Left renal pelvis (tissue), 4 donors: ENCODE results near the gene CITED1. TPM values are rescaled to one million over a fixed set of nuclear protein-coding genes. Genes with fewer than 3 reads are reported as not detected.
A peak's percentile ranks its signal among the peaks of the same experiment; 100 is the strongest.

ENCODE experiments used
- DNase-seq, 4 donors: peaks; one replicate each; pipeline ENCODE4 v3.0.0-alpha.2; 2013; ENCODE audit warnings: low read depth in 4 of 4, low spot score in 3 of 4
- polyA plus RNA-seq, 4 donors: library from polyadenylated mRNA; unstranded; fragments of 120-200 nt; gene quantifications; one replicate each; pipeline ENCODE4 v1.2.1, GENCODE V29; 2013; ENCODE audit not compliant: insufficient read length in 4 of 4

Gene CITED1
- polyA plus RNA-seq, 4 donors = 11.1 to 19.7 (median 15.9) TPM

GRCh38 chrX:72309297-72310071 is 3.8 kb upstream of the CITED1 start:
- DNase-seq = no peak

- DNase-seq = peak in 3 of 4 donors; percentile 37 to 52 (median 51)
Measured at GRCh38 chrX:72308566-72309296, 3.0 kb upstream of the CITED1 start.

- no peak for DNase-seq
Measured at GRCh38 chrX:72308209-72308565, 2.5 kb upstream of the CITED1 start.

- no peak for DNase-seq
Measured at GRCh38 chrX:72307646-72308051, 1.9 kb upstream of the CITED1 start.

- DNase-seq = peak in 2 of 4 donors; percentile 42 to 67
Measured at GRCh38 chrX:72306851-72307645, 1.3 kb upstream of the CITED1 start.

- DNase-seq = no peak
Measured at GRCh38 chrX:72306085-72306801, 529 bp upstream of the CITED1 start.

- DNase-seq = no peak
Measured at GRCh38 chrX:72304877-72305276, 837 bp downstream of the CITED1 start.

- DNase-seq = no peak
Measured at GRCh38 chrX:72301781-72302180, 3.9 kb downstream of the CITED1 start.

- no peak for DNase-seq
Measured at GRCh38 chrX:72299891-72300630, 5.7 kb downstream of the CITED1 start.

- DNase-seq = no peak
Measured at GRCh38 chrX:72297953-72298730, 7.6 kb downstream of the CITED1 start.

- DNase-seq = no peak
Measured at GRCh38 chrX:72296991-72297390, 8.7 kb downstream of the CITED1 start.

GRCh38 chrX:72295745-72296144 is 10.0 kb downstream of the CITED1 start:
- DNase-seq = no peak

- DNase-seq = no peak
Measured at GRCh38 chrX:72294497-72294896, 11.2 kb downstream of the CITED1 start.

- no peak for DNase-seq
Measured at GRCh38 chrX:72282302-72282701, 23.4 kb downstream of the CITED1 start.

- DNase-seq = no peak
Measured at GRCh38 chrX:72280321-72280845, 25.3 kb downstream of the CITED1 start.

- no peak for DNase-seq
Measured at GRCh38 chrX:72276478-72276953, 29.2 kb downstream of the CITED1 start.

- DNase-seq = no peak
Measured at GRCh38 chrX:72274526-72274925, 31.2 kb downstream of the CITED1 start.

GRCh38 chrX:72273718-72274117 is 32.0 kb downstream of the CITED1 start:
- no peak for DNase-seq

- DNase-seq = no peak
Measured at GRCh38 chrX:72272868-72273267, 32.8 kb downstream of the CITED1 start.
